GM20431 (cell line): ENCODE results near the gene PTPN1.

Source experiments
- in situ Hi-C: fragments of 300-500 bp; cut with MseI, MboI; formaldehyde crosslinking; loops from one replicate; pipeline ENCODE4 v1.15.0; 2020; ENCODE audit warnings: low sequenced_read_pairs; ENCODE audit not compliant: unreplicated experiment

The PTPN1 gene

DNA sequence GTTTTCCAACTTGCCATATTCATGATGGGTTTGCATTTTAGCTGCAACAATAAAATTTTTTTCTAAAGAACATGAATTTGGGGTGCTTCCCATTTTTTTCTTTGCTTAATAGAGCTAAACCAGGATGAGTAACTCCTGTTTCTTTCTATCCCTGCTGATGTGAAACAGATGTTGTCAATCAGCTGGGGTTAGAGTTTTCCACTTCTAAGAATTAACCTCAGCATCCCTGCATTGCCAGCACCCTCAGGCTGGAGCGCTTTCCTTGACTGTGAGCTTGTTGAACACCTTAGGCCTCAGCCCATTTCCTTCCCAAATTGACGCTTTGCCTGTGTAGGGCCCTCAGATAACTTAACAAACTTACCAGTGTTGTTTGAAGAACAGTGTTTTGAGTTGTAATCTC, 74.5 kb downstream of the PTPN1 start:
- in situ Hi-C loops = no loop called here

DNA sequence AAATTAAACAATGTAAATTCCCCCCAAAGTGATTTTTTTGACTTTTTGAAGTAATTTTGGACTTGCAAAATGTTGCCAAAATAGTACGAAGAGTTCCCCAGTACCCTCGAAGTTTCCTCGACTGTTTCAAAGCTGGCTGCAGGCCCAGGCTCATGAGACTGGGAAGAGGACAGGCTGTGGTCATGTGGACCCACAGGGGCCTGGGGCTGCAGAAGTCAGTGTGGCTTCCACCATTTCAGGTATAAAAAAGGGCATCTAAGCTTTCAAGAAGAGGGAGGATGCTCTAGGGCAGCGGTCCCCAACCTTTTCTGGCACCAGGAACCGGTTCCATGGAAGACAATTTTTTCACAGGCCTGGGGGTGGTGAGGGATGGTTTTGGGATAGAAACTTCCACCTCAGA, 75.0 kb downstream of the PTPN1 start:
- in situ Hi-C loops = no loop called here

DNA sequence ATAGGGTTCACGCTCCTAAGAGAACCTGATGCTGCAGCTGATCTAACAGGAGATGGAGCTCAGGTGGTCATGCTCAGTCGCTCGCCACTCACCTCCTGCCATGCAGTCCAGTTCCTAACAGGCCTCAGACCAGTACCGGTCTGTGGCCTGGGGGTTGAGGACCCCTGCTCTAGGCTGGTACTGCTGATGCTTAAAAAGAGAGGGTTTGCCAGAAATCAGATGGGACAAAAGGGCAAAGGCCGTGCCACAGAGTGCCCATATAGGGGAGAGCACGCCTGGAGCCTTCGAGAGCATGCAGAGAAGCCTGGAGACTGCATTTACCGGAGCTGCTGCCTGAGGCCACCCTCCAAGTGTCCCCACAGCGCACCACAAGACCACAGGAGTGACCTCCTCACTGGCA, 75.5 kb downstream of the PTPN1 start:
- in situ Hi-C loops = no loop called here

DNA sequence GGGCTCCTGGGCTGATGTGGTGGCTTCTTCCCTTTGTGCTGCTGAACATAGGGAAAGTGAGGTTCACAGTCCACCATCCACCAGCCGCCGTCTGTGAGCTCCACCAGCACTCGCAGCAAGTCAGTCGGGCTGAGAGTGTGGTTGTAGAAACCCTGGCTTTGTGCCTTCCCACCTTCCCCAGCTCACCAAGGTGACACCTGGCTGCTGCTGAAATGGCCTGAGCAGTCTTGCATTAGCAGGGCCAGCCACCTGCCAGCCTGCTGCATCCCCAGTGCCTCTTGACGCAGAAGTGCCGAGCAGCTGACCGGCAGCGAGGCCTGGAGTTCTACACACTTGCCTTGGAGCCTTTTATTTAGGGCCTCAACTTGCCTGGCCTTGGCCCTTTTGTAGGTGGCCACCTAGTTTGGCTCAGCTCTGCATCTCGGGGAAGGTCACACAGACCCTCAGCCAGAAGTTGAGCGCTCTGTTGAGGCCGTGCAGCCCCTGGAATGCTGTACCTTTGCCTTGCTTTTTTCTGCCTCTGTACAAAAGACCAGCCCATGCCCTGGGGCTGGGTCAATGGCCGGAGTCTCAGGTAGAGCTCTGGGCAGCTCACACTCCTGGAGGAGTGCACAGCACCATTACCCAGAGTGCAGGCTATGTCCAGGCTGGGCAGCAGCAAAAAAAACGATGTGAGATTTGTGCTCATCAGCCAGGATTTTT, 76.5 kb downstream of the PTPN1 start:
- in situ Hi-C loops = no loop called here

DNA sequence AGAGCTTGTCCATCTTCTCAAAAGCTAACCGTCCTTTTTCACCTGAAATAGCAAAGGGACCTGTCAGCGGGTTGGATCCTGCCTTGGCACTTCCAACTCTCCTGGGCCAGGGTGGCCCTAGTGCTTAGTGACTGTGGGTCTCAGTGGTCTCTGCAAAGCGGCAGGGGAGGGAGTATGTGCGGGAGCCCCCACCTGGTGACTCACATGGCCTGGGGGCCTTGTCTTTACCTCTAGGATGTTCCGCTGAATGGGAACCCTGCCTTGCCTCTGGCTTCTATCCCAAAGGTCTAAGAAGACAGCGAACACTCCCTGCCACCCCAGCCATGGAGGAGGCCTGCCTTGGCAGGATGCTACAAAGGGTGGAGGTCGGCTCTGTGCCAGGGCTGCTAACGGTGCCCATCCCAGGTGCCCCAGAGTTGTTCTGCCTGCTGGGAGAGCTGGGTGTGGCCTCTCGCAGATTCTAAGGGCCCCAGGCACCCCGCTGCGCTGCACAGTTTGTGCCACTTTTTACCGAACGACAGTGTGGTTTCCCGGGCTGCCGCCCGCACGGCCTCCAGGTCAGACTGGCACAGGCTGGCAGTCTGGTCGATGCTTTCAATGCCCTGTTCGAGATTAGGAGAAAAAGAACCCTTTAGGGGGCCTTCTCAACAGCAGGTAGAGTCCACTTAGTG, 77.2 kb downstream of the PTPN1 start:
- in situ Hi-C loops = no loop called here

DNA sequence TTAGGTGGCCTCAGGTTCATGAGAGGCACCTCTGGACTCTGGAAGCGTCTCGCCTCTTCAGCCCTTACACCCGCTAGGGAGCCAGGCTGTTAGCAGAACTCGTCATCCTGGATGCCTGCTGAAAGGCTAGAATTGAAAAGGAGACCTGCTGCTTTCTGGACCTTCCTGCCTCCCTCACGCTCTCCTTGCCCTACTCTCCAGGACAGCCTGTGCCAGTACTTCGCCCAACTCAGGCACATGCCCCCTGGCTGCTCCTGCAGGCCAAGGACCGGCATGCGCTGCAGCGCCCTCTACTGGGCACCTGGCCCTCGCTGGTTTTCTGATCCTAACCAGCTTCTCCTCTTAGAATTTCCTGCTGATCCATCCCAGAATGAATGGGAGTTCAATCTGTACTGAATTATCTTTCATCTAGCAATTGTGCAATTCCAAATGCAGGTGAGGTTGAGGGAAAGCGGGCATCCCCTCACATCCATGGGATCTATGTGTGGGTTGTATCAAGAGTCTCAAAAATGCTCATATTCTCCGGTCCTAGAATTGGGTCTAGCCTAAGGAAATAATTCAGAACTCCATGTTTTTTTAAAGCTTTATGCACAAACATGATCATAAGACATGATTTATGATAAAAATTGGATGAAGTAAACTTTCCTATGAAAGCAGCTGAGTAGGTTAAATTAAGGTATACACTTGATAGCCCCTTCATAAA, 78.0 kb downstream of the PTPN1 start:
- in situ Hi-C loops = no loop called here

DNA sequence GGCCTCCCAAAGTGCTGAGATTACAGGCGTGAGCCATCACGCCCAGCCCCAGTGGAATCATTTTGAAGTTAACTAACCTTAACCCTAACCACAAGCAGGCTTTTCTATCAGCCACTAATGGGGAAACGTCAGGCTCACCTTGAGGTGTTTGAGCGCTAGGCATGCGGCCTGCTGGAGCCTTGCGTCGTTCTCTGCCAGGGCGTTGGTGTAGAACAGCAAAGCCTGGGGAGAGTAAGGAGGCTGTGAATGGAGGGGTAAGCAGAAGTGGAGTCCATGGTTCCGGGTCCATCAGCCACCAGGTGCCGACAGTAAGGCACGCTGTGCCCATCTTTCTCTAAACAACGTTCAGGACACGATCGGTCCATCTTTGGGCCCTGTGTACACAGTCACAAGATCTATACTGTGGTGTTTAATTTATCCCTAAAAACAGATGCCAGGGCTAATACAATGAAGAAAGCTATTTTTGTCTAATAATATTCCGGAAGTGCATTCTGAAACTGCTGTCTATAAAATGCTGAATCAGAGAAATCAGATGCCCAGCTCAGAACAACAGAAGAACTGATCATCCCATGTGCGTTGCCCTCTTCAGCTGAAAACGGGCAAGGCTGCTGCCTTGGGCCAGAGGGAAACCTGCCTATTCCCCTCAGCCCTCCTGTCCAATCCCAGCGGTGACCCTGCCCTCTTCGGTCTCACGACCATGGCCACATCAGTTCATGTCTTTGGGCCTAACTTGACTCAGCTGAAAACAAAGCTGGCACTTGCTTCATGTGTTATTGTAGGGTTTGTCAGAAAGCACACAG, 79.6 kb downstream of the PTPN1 start:
- in situ Hi-C loops = no loop called here

DNA sequence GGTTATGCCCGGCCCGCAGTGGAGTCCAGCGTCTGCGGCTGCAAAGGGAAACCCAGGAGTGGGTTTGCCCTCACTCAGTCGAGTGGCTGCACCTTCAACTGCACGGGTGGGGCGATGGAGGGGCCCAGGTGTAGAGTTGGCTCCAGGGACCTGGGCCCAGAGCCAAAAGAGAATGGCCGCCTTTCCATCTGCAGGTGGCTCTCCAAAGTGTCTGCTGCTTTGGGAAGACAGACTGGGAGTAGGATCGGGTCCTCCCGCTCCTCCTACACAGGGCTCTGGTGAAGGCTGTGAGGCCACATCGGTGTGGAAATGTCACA, 80.1 kb downstream of the PTPN1 start:
- in situ Hi-C loops = no loop called here

DNA sequence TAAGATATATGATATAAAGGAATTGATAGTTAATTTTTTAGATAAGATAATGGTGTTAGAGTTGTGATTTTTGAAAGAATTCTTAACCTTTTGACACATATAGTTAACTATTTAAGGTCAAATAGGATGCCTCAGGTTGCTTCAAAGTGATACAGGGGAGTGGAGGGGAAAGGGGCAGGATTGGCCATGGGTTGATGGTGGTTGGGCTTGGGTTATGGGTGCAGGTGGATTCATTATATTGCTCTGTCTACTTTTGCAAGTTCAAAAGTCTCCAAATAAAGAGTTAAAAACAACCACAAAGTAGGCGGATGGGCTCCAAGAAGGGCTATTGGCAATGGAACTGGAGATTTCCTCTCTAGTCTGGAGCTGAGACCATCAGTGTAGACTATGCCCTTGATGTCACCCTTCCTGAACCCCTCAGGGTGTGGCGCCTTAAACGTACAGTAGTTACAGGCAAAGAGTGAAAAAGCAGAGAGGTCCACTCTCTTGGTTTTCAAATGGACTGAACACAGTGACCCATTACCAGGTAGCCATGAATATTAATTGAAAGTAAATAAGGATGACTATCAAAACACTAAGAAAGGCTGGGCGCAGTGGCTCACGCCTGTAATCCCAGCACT, 81.2 kb downstream of the PTPN1 start:
- in situ Hi-C loops = no loop called here

DNA sequence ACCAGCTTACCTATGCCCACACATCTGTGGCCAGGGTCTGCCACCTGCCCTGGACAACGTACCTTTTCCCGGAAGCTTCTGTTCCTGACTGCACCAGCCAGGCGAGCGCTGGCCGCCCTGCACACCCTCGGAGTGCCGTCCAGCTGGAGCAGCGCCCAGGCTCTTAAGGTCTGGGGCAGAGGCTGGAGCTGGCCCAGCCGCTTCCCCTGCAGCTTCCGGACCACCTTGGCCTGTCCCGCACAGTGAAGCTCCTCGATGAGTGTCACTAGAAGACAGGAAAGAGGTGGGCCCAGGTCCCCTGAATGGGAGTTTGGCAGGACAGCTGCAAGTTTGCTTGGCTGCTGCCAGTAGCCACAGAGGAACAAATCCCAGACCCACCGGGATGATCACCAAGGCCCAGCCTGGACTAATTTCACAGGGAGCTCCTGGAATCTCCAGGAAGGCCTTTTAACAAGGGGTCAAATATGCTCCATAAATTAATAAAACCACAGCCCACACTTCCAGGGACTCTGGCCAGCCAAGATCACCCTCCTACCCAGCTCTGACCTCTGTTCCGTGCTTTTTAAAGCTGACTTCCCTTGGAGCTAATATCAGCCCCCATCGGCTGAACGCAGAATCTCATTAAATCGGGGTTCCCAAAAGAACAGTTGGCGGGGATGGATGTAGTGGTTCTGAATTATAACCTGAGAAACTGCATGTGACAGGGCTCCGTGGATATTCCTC, 82.3 kb downstream of the PTPN1 start:
- in situ Hi-C loops = no loop called here

DNA sequence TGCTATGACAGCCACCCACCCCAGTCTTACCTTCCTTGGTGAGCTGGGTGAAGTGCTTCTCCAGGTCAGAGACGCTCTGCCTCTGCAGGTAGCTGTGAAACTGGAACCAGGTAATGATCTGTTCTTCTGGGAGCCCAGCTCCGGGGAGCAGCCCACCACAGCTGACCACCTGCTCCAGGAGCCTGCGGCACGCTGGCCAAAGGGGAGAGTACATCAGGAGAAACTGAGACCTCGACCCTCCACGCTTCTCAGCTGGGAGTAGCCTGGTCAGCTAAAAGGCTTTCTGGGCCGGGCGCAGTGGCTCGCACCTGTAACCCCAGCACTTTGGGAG, 82.8 kb downstream of the PTPN1 start:
- in situ Hi-C loops = no loop called here

DNA sequence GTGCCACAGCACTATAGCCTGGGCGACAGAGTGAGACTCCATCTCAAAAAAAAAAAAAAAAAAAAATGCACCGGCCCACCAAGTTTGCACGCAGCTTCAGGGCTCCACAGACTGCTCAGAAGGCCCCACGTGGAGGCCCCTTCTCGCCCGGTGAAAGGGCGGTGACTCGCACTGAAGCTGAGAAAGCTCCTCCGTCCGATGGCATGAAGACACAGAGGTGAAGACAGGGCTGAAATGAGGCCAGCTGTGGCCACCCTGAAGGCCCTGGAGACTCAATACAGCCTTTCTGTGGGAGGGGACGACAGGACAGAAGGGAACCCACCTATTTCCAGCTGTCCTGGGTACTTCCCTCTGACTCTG, 84.0 kb downstream of the PTPN1 start:
- in situ Hi-C loops = no loop called here

DNA sequence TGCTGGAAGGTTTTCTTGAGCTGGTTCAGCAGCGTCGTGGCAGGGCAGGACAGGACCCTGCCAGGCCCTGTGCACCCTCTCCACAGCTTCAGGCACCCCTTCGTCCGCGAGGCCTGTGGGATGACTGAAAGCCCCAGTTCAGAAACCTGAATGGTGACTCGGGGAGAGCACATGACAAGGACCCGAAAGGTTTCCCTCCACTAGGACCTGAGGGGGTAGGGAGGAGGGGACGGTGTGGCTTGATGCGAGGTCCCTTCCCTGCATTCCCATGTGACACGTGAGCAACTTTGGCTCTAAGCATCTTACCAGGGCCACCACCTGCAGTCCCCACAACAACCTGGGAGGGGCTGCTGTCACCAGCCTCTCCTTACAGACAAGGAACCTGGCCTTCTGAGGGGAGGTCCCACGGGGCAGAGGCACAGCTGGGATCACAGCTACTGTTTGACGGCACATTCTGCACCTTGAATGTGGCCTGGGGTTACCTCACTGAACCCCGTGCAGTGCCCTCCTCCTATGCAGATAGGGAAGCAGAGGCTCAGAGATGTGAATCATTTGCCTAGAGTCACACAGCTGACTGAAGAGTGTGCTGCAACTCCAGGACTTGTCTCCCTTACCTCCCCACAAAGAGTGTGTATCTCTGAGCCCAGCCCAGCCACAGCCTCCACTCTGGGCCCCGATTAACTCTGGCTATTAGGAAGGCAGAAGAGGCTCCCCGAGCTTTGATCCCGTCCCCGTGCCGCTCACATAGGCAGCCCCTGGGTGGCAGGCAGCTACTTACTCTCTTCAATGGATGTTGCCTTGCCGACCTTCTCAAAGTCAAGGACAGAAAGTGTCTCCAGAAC, 84.6 kb downstream of the PTPN1 start:
- in situ Hi-C loops = no loop called here

DNA sequence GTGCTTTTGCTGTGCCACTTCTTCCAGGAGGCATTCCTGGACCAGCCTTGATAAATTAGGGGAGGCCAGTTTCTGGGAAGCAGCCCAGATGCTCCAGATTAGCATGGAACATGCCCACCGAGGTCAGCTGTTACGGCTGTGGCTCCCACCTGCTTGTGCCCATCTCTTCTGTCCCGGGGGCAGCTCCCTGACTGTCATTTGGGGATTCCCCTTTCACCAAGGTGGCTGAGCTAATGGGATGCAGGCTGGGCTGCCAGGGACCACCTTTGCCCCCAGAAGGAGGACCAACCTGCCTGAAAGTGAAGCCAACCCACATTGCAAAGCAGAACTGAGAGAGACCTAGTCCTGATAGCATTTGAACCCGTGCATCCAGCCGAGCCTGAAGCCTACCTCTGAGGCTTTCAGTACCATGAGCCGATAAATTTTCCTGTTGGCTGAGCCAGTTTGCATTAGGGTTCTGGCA, 85.3 kb downstream of the PTPN1 start:
- in situ Hi-C loops = no loop called here

DNA sequence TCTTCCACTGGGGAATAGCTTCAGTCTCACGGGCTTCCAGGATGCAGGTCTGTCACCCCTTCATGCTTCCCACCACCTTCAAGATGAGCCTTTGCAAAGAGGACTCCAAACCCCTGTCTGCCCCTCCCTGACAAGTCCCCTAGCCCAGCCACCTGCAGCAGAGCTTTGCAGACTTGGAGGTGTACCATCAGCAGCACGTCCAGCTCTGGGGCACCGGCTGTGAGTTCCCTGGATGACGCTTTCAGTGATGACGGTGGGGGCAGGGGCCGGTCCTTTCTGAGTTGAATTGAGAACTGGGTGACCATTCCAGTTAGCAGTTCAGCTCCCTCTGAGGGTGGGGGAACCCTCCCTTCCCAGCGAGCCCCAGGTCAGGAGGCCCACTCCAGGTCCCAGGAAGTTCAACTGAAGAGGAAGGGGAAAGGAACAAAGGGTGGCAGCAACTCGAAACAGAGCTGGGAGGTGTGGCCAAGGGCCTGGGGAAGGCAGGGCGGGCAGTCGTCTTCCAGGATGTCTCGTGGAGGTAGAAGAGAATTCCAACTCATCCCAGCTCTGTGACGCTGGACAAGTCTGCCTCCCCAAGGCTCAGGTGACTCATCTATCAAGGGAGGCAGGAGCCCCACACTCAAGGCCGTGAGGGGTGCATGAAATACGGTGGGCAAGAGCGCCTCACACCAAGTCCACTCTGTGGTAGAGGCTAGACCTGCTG, 86.0 kb downstream of the PTPN1 start:
- in situ Hi-C loops = no loop called here

DNA sequence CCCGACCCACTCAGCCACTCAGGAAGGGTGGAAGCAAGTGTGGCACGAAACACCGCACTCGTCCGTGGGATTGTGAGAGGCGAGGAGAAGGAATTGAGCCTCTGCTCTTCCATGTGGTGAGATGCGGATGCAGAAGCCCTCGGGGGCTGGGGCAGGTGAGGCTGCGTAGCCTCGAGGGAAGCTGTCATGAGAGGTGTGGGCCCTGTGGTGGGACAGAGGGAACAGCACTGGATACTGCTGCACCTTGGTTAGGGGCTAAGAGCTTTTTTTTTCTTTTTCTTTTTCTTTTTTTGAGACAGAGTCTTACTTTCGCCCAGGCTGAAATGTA, 86.5 kb downstream of the PTPN1 start:
- in situ Hi-C loops = no loop called here

DNA sequence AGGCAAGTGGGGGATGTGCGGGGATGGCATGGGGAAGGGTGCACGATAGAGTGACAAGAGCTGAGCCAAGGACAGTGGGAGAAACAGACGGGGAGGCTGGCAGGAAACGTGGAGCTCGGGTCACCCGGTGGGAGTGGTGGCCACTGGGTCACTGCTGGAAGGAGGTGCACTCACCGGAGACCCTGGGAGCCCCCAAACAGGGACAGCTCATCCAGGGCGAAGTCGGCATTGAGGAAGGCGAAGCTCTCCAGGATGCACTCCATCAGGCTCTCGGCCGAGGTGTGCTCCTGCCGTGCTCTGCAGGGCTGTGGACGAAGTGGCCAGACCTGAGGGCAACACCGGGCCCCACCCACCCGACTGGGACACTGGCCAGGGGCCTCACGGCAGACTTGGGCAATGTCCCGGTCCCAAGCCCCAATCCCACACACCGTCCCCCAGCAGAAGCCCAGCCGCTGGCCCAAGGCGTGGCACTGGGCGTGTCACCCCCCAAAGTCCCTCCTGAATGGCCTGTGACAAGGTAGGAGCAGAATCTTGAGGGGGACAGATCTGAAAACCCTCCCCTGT, 87.3 kb downstream of the PTPN1 start:
- in situ Hi-C loops = no loop called here

DNA sequence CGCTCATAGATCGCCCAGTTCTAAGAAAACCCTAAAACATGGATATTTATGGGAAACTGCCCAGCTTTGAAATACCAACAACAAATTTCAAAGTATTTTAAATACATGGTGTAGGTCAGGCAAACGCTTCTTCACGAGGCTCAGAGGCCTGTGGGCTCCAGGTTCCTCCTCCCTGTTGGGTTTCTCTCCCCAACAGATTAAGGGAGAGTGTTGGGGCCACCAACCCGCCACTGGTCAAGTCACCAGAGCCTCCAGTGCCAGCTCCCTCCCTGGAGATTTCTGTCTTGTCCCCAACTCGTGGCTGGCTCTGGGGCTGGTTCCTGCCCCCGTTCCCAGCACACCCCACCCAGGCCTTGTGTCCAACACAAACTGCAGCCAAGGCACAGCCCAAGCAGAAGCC, 87.9 kb downstream of the PTPN1 start:
- in situ Hi-C loops = no loop called here
